ENCODE measurements around the gene FAM110C. TPM values are rescaled to one million over a fixed set of nuclear protein-coding genes. Genes with fewer than 3 reads are reported as not detected.

The FAM110C gene
- total and polyA plus RNA-seq, 9 of the 15 experiments (the other 6 are each of a cell fraction or from before 2014, with no cell fraction given), result not detected

DNA sequence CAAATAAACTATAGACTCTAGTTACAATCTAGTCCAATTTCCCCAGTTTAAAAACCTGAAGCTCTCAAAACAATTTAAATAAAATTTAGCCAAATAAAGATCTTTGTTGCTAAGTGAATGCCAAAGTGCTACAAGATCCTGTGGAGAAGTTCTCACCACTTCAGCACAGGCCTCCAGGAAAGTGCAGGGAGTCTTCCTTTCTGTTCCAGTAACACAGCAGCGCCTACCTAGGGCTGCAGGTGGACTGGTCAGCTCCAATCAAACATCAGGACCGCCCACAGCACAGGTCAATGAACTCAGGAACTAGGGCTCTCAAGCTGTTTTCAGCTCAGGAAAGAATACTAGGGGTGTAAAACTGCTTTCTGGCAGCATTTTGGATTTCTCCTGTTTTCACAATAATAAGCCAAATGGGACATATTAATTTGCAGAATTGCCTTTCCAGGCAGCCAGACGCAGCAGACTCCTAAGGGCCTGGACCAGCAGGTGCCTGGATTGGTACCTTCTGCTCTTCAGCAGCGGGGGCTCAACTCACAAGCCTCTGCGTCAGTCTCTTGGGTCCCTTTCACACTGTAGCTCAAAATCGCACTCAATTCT lies 1.5 kb downstream of the FAM110C start:
- no TSS peak for BruUV-seq (replicated peaks)
- Histone ChIP-seq H3K36me3 (ENCODE audit: control insufficient read depth, insufficient read depth, low read length) (no peaks in the 10 kb centered on the region), H3K27me3 (ENCODE audit: control insufficient read depth in 2 of 2, insufficient read depth in 2 of 2, low read length in 2 of 2) (peaks cover 0 to 11% of the 10 kb centered on the region in 2 experiments; a peak in 3 of 5 replicates), H4K20me1 (replicated peaks; ENCODE audit: control insufficient read depth, insufficient read depth, low read length) (no peaks in the 10 kb centered on the region), H3K4me3 (no peak overlapping the region), H3K27ac (ENCODE audit: extremely low read depth, low read depth, low read length) (no peak overlapping the region), H3K9me1 (ENCODE audit: control insufficient read depth, insufficient read depth, low read length) (no peaks in the 10 kb centered on the region), H3K4me2 (ENCODE audit: insufficient read depth, low read length) (no peak overlapping the region), H3K9me3 (replicated peaks; ENCODE audit: control insufficient read depth, insufficient read depth, low read depth, low read length) (no peaks in the 10 kb centered on the region), H2AFZ (ENCODE audit: low read depth, low read length) (no peak overlapping the region), H3K4me1 (replicated peaks in 1 of 2; ENCODE audit: control insufficient read depth in 2 of 2, insufficient read depth in 2 of 2, low read length in 2 of 2) (peaks cover 0 to 11% of the 10 kb centered on the region in 2 experiments; a peak in 1 of 5 replicates), H3K9ac (ENCODE audit: insufficient read depth in 1 of 2, low read depth in 2 of 2, low read length in 2 of 2) (no peak overlapping the region), H3K79me2 (ENCODE audit: control insufficient read depth, insufficient read depth, low read length) (no peaks in the 10 kb centered on the region)
- FAIRE-seq (no peak), DNase-seq (ENCODE audit: extremely low read depth in 1 of 4, low spot score in 3 of 4) (no peak), ATAC-seq (no peak)
- CTCF ChIA-PET (ENCODE audit: low intra/inter-chr PET ratio), result no interaction called here
- intact Hi-C loops (cut with micrococcal nuclease) (no loop called here), in situ Hi-C loops (cut with MboI) (no loop called here)
- 0% methylated on average over 6 of the region's 6 CpGs for WGBS (ENCODE audit: insufficient coverage, low coverage, missing lambda C conversion rate)
- POLR2A ChIA-PET, result interaction anchor here (0.8 kb wide), 1 partner anchor 9 kb away, joined by 3 read pairs; no protein-coding TSS in a partner anchor
- TF ChIP-seq, protein P1, sequence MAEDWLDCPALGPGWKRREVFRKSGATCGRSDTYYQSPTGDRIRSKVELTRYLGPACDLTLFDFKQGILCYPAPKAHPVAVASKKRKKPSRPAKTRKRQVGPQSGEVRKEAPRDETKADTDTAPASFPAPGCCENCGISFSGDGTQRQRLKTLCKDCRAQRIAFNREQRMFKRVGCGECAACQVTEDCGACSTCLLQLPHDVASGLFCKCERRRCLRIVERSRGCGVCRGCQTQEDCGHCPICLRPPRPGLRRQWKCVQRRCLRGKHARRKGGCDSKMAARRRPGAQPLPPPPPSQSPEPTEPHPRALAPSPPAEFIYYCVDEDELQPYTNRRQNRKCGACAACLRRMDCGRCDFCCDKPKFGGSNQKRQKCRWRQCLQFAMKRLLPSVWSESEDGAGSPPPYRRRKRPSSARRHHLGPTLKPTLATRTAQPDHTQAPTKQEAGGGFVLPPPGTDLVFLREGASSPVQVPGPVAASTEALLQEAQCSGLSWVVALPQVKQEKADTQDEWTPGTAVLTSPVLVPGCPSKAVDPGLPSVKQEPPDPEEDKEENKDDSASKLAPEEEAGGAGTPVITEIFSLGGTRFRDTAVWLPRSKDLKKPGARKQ (CRISPR knock-in tag; IDR thresholded peaks at IDR 0.05), result no peak
- TF ChIP-seq SLC30A9 (CRISPR knock-in tag; IDR thresholded peaks at IDR 0.05), result no peak
- TF ChIP-seq PTRF (tag; IDR thresholded peaks at IDR 0.05), result no peak
- TF ChIP-seq NR3C1 (CRISPR knock-in tag; IDR thresholded peaks at IDR 0.05), result no peak
- no peak for TF ChIP-seq C11orf30 (IDR thresholded peaks at IDR 0.05; ENCODE audit: low read depth)
- TF ChIP-seq CEBPG (CRISPR knock-in tag; IDR thresholded peaks at IDR 0.05), result no peak
- TF ChIP-seq CEBPG (tag; conservative IDR thresholded peaks at IDR 0.05 in 1 of 2, IDR thresholded peaks at IDR 0.05 in 1 of 2), result no peak
- TF ChIP-seq NELFE (IDR thresholded peaks at IDR 0.05; ENCODE audit: insufficient read depth, insufficient read length), result no peak
- no peak for TF ChIP-seq NRF1 (conservative IDR thresholded peaks at IDR 0.05 in 1 of 2, IDR thresholded peaks at IDR 0.05 in 1 of 2)
- no peak for TF ChIP-seq FOXJ2 (tag; IDR thresholded peaks at IDR 0.05)
- TF ChIP-seq ELF4 (CRISPR knock-in tag; IDR thresholded peaks at IDR 0.05), result no peak
- no peak for TF ChIP-seq MIER1 (IDR thresholded peaks at IDR 0.05; ENCODE audit: low read depth)
- no peak for TF ChIP-seq DDX20 (tag; IDR thresholded peaks at IDR 0.05; ENCODE audit: low read depth)
- TF ChIP-seq ZNF347 (CRISPR knock-in tag; IDR thresholded peaks at IDR 0.05; ENCODE audit: low read depth), result no peak
- TF ChIP-seq, protein P2, sequence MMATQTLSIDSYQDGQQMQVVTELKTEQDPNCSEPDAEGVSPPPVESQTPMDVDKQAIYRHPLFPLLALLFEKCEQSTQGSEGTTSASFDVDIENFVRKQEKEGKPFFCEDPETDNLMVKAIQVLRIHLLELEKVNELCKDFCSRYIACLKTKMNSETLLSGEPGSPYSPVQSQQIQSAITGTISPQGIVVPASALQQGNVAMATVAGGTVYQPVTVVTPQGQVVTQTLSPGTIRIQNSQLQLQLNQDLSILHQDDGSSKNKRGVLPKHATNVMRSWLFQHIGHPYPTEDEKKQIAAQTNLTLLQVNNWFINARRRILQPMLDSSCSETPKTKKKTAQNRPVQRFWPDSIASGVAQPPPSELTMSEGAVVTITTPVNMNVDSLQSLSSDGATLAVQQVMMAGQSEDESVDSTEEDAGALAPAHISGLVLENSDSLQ (IDR thresholded peaks at IDR 0.05), result no peak
- TF ChIP-seq MCM5 (IDR thresholded peaks at IDR 0.05; ENCODE audit: low read depth), result no peak
- TF ChIP-seq, protein P3, sequence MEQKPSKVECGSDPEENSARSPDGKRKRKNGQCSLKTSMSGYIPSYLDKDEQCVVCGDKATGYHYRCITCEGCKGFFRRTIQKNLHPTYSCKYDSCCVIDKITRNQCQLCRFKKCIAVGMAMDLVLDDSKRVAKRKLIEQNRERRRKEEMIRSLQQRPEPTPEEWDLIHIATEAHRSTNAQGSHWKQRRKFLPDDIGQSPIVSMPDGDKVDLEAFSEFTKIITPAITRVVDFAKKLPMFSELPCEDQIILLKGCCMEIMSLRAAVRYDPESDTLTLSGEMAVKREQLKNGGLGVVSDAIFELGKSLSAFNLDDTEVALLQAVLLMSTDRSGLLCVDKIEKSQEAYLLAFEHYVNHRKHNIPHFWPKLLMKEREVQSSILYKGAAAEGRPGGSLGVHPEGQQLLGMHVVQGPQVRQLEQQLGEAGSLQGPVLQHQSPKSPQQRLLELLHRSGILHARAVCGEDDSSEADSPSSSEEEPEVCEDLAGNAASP (IDR thresholded peaks at IDR 0.05), result no peak
- no peak for TF ChIP-seq FOXM1 (IDR thresholded peaks at IDR 0.05; ENCODE audit: low read depth)
- no peak for TF ChIP-seq FOXM1 (CRISPR knock-in tag; IDR thresholded peaks at IDR 0.05; ENCODE audit: low read depth)
- TF ChIP-seq GABPA (tag; conservative IDR thresholded peaks at IDR 0.05; ENCODE audit: low read depth), result no peak

Measured in K562 (cell line).